Osteocyte (in vitro differentiated cells): ENCODE measurements around the gene SLC43A2. TPM values are rescaled to one million over a fixed set of nuclear protein-coding genes. Genes with fewer than 3 reads are reported as not detected.
"Not testable (repeated sequence)": the region's sequence is repeated elsewhere in the genome, so short reads cannot be mapped to it uniquely, and the experiment has no call there.

Experiments
- DNase-seq: peaks from one replicate; pipeline ENCODE4 v3.0.0; 2021; ENCODE audit warnings: mixed read lengths; ENCODE audit not compliant: unreplicated experiment; ENCODE audit errors: extremely low spot score
- H3K27ac Mint-ChIP-seq: one replicate; pipeline ENCODE4 v1.8.0; 2021; ENCODE audit warnings: mild to moderate bottlenecking, mixed read lengths; ENCODE audit not compliant: unreplicated experiment
- H3K27me3 Mint-ChIP-seq: one replicate; pipeline ENCODE4 v1.8.0; 2021; ENCODE audit warnings: mixed read lengths; ENCODE audit not compliant: unreplicated experiment
- H3K36me3 Mint-ChIP-seq: one replicate; pipeline ENCODE4 v1.8.0; 2021; ENCODE audit warnings: mixed read lengths; ENCODE audit not compliant: unreplicated experiment
- H3K4me1 Mint-ChIP-seq: one replicate; pipeline ENCODE4 v1.8.0; 2021; ENCODE audit warnings: mixed read lengths; ENCODE audit not compliant: unreplicated experiment
- H3K4me3 Mint-ChIP-seq: one replicate; pipeline ENCODE4 v1.8.0; 2021; ENCODE audit warnings: mild to moderate bottlenecking, moderate library complexity, mixed read lengths; ENCODE audit not compliant: unreplicated experiment
- H3K9me3 Mint-ChIP-seq: one replicate; pipeline ENCODE4 v1.8.0; 2021; ENCODE audit warnings: mixed read lengths; ENCODE audit not compliant: unreplicated experiment
- CTCF ChIP-seq: fragments of 200-600 bp; sonication (generic); IDR thresholded peaks from 2 replicates; pipeline ENCODE4 v1.5.0; 2021; ENCODE audit warnings: antibody characterized with exemption, mild to moderate bottlenecking, moderate library complexity
- total RNA-seq: library from RNA; stranded (reverse); gene quantifications from 2 replicates; pipeline ENCODE4 v1.2.1, GENCODE V29; 2021

SLC43A2 gene
- total RNA-seq, 1 donor from 2014 or later = 7.3 TPM

GRCh38 chr17:1566505-1567199, 62.0 kb downstream of the SLC43A2 start:
- Mint-ChIP-seq H3K4me1 (peaks cover 13% of the 10 kb centered on the region), H3K4me3 (no peak overlapping the region), H3K36me3 (no peaks in the 10 kb centered on the region), H3K27ac (peak overlapping the region; percentile 68), H3K27me3 (no peaks in the 10 kb centered on the region), H3K9me3 (no peaks in the 10 kb centered on the region)
- no peak for DNase-seq
- no peak for TF ChIP-seq CTCF

- no peak overlapping the region for H3K27ac Mint-ChIP-seq
- H3K4me1 Mint-ChIP-seq = peaks cover 21% of the 10 kb centered on the region
- TF ChIP-seq CTCF = no peak
- no peak overlapping the region for H3K4me3 Mint-ChIP-seq
- H3K36me3 Mint-ChIP-seq = no peaks in the 10 kb centered on the region
- no peaks in the 10 kb centered on the region for H3K9me3 Mint-ChIP-seq
- no peak for DNase-seq
- H3K27me3 Mint-ChIP-seq = no peaks in the 10 kb centered on the region
These were observed 62.8 kb downstream of the SLC43A2 start for GRCh38 chr17:1565877-1566276.

GRCh38 chr17:1563786-1564613, 64.6 kb downstream of the SLC43A2 start:
- Mint-ChIP-seq H3K27me3 (no peaks in the 10 kb centered on the region), H3K36me3 (no peaks in the 10 kb centered on the region), H3K9me3 (no peaks in the 10 kb centered on the region), H3K4me1 (peaks cover 32% of the 10 kb centered on the region), H3K27ac (peak overlapping the region; percentile 19), H3K4me3 (peak overlapping the region; percentile 61)
- no peak for DNase-seq
- TF ChIP-seq CTCF = no peak

- not testable (repeated sequence) for DNase-seq, H3K27me3 Mint-ChIP-seq, H3K9me3 Mint-ChIP-seq, H3K36me3 Mint-ChIP-seq
- Mint-ChIP-seq H3K4me3 (peak overlapping the region; percentile 61), H3K27ac (peak overlapping the region; percentile 19), H3K4me1 (peaks cover 32% of the 10 kb centered on the region)
These were observed 65.2 kb downstream of the SLC43A2 start for GRCh38 chr17:1563471-1563785.

GRCh38 chr17:1562176-1562643, 66.4 kb downstream of the SLC43A2 start:
- Mint-ChIP-seq H3K9me3 (no peaks in the 10 kb centered on the region), H3K36me3 (peaks cover 2% of the 10 kb centered on the region), H3K4me3 (peak overlapping the region; percentile 86), H3K27me3 (no peaks in the 10 kb centered on the region), H3K4me1 (peaks cover 32% of the 10 kb centered on the region), H3K27ac (no peak overlapping the region)
- TF ChIP-seq CTCF = no peak
- DNase-seq = no peak
